ENCODE results near the gene PTX3.

PTX3 gene

DNA sequence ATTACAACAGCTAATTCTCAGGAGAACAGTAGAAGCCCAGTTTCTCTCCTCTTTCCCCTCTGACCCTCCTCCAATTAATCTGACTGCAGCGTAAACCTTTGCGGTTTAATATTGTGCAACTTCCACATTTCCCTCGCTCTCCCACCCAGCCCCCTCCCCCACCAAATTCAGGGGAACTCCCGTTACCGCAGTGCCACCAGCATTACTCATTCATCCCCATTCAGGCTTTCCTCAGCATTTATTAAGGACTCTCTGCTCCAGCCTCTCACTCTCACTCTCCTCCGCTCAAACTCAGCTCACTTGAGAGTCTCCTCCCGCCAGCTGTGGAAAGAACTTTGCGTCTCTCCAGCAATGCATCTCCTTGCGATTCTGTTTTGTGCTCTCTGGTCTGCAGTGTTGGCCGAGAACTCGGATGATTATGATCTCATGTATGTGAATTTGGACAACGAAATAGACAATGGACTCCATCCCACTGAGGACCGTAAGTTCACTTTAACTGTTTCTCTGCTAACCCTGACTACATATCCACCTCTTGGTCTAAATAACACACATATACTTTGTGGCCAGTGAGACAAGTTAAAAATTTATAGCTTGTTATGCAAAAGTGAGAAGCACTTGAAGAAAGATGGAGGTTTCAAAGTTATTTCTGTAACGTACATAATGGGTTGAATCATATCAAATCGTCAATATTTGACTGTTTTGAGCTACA lies at the start of gene PTX3:
Gene PTX3 (plus strand): TSS at position 268 of the 709 bp plus-strand sequence. CDS start 84 bp downstream, at position 352.
- DNase-seq = peak; percentile 77

- no peak for DNase-seq
Measured at GRCh38 chr3:157387708-157388435, 48.8 kb upstream of the PTX3 start.

- DNase-seq = no peak
Measured at GRCh38 chr3:157388976-157389375, 47.7 kb upstream of the PTX3 start.

DNA sequence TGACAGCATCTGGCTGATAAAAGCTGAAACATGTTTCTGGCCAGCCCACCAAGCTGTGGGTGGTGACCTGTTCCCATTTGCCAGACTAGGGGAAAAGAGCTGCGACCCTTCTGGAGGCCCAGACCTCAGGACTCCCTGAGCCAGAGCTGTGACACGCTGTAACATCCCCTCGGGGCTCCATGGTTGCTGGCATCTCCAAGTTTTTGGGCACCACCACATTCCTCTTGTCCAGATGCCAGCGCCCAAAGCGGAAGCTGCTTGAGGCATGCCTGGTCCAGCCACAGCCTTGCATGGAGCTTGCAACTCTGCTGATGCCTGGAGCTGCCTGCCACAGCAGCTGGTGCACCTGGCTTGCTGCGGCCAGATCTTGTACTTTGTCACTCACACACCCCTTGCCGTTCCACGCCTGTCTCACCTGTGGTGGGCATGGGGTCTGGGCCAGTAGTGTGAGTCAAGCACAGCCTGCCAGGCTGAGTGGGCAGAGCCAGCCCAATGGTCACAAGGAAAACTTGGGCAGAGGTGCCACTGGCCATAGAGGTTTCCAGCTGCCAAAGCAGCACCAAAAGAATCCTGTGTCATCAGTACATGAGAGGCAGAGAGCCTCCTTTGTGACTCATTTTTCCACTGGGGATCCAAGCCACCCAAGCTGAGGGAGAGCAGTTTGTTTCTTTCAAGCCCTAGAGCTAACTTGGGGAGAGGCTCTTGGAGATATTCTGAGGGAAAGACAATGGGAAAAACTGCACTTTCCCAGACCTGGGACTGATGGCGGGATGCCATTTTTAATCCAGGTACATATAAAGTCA lies 45.7 kb upstream of the PTX3 start:
- no peak for DNase-seq

DNA sequence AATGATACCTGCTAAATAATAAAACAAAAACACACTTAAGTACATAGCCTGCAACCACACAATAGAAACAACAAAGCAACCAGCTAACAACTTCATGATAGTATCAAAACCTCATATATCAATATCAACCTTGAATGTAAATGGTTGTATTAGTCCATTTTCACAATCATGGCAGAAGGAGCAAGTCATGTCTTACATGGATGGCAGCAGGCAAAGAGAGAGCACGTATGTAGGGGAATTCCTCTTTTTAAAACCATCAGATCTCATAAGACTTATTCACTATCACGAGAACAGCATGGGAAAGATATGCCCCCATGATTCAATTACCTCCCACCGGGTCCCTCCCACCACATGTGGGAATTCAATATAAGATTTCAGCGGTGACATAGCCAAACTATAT lies 44.5 kb upstream of the PTX3 start:
- DNase-seq = no peak

DNA sequence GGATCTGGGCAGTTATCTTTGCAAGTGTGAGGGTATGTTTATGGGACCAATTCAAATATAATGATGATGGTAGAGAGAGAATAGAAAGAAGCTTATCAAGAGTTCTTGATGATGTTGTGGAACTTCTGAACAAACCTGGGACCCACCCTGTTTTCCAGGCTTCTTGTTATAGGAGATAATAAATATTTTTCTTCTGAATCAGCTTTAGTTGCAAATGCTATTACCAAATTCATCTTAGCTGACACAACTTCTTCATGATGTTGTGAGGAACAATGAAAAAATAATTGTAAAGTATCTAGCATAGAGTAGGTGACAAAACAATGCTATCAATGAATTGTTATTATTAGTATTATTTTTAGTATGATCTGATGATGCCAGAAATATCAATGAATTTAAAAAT lies 43.5 kb upstream of the PTX3 start:
- DNase-seq = no peak

- DNase-seq = no peak
Measured at GRCh38 chr3:157394411-157394810, 42.2 kb upstream of the PTX3 start.

DNA sequence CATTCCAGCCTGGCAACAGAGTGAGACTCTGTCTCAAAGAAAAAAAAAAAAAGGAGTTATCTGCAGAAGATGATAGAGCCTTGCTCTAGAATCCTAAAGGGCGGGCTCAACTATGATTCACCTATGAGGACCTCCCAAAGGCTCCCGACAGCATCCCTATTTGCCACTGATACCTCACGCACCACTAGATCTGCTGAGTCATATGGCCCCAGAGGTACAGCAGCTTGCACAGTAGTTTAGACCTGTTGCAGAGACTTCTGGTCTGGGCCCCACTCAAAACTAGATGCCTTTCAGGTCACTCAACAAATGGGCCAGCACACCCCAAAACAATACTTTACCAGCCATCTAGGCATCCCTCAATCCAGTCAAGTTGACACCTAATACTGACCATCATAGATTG lies 38.1 kb upstream of the PTX3 start:
- no peak for DNase-seq

GRCh38 chr3:157404381-157404780 lies 32.3 kb upstream of the PTX3 start:
- no peak for DNase-seq

- DNase-seq = no peak
Measured at GRCh38 chr3:157405457-157405856, 31.2 kb upstream of the PTX3 start.

GRCh38 chr3:157406394-157406793 lies 30.3 kb upstream of the PTX3 start:
- no peak for DNase-seq

DNA sequence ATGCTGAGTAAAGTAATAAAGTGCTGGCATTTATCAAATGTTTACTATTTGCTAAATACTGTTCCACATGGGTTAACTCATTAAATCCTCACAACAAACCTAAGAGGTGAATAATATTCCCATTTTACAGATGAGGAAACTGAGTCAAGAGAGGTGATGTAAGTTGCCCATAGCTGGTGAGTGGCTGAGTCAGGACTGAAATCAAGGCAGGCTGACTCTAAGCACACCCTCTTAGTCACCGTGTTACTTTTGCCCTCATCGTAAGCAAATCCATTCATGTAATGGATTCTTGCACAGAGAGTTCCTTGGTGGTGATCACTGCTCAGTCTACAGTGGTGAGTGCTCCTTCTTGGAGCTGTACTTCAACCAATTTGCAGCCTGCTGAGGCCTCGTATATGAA lies 28.9 kb upstream of the PTX3 start:
- no peak for DNase-seq

GRCh38 chr3:157408499-157409149 lies 28.0 kb upstream of the PTX3 start:
- DNase-seq = no peak

DNA sequence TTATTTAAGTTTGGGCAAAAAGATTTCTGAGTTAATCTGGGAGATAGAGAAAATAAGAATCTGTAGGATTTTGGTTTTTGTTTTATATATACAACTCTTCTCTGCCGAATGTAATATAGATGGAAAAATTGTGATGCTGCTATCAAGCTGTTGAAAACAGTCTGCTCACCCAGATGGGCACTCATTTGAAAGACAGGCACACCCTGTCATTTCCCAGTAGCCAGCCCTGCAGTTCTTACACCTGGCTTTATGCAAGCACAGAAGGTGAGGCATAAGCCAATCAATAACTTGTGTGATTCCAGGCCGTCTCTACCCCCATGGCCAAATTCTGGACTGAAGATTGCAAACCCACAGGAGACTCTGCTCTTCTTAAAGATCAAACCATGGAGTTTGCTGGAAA lies 27.1 kb upstream of the PTX3 start:
- DNase-seq = no peak

DNA sequence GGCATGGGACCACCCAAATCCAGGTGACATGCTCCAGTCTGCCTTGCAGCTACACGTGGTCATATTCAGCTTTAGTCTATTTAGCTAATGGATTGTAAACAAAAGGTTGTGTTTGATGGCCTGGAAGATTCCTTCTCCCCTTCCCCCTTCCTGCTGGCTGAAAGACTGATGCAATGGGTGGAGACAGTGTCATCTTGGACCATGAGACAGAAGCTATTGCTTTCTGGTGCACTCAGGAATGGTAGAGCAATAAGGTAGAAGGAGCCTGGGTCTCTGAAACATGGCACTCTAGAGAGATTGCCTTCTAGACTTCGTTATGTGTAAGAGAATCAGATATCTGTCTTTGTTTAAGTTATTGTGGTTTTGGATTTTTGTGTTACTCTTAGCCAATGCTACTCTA lies 25.7 kb upstream of the PTX3 start:
- DNase-seq = no peak

DNA sequence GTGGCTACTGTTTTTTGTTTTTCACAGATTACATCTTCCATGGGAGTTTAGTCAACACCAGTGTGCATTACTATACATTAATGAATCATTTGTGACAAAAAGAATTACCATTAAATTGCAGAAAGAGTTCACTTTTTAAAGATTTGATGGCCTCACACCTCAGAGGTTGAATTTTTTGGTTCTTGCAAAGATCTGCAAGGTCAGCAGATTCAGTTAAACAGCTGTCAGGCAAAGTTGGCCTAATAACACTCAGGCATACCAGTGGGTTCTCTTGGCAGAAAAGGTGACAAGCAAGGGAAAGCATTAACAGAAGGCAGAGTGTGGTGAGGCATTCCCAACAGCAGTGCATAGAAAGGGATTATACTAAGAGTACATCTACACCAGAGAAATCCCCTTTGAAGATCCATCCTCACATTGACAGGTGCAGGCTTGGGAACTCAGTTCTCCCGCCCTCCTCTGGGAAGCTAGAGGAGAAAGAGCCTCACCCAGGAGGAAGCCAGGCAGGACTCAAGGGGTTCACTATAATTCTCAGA lies 24.3 kb upstream of the PTX3 start:
- DNase-seq = no peak

DNA sequence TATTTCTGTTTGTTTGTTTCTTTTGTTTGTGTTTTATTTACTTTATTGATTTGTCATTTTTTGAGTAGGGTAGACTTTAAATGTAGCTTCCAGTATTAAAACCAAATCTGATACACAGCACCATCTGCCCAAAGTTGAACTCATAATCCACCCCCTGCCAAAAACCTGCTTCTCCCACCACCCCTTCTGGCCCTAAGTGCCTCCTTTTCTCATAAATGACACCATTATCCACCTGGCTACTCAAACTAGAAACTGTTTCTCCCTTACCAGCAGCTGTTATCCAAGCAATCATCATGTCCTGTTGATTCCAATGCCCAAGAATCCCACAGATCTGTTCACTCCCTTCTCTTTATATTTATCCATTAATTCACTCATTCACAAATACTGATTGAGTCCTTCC lies 21.8 kb upstream of the PTX3 start:
- DNase-seq = no peak

DNA sequence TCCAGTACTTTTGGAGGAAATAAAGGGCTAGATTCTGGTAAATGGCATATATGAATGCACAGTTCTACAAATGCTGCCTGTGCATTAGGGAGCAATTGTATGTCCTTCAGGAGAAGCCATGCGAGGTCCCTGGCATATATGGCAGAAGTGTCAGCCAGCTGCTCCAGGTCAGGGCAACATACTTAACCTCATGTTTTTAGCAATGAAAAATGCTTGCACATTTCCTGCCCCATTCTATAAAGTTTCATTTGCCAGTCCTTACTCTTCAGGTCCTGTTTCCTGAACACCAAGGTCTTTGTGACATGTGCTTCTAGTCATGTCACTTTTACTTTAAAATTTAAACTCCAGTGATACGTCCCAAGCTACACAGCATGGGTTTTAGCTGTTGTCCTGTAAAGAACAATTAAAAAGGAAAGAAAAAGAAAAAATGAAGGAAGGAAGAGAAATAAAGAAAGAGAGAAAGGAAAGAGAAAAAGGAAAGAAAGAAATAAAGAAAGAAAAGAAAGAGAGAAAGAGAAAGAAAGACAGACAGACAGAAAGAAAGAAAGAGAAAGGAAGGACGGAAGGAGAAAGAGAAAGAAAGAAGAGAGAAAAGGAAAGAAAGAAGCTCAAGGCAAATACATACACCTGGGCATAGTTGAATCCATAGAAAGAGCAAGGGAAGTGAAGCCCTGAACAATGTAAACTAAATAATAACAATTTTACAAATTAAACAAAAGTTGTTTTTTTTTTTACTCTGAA lies 20.1 kb upstream of the PTX3 start:
- no peak for DNase-seq

DNA sequence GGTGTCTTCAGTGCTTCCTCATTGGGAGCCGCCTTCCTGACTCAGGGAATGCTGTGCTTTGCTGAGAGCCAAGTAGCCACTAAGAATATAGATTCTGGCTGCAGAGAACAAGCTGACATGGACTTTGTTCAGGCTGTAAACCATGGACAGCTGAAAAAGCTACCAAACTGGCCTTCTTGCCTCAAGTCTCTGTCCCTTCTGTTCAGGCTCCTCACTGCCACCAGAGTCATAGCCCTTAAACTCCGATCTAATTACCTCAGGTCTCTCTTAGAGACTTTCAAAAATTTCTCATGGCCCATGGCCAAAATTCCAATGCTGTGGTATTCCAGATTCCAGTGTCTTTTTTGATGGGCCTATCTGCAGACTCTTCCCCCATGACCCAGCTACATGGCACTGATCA lies 19.4 kb upstream of the PTX3 start:
- DNase-seq = no peak

- DNase-seq = no peak
Measured at GRCh38 chr3:157418104-157418503, 18.5 kb upstream of the PTX3 start.

DNA sequence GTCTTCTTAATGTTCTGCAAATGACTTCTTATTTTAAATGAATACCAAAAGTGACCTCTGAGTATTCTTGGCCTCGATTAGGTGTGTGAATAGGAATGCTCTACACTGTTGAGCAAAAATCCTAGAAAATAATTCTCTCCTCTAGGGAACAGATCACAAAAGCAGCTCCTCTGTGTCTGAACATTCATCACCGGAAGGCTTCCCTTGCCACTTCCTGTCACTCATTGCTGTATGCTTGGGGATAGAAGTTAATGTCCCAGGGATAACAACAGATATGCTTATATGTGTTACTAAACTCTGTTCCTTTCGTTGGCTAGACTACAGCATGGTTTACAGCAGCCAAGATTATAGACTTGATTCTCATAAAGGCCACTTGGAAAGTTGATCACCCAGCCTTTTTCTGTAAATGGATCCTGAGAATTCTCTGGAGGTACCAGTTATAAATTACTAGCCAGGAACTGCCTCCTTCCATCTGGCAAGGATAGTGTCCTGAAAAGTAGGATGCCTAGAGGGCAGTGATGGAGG lies 16.0 kb upstream of the PTX3 start:
- DNase-seq = no peak

- no peak for DNase-seq
Measured at GRCh38 chr3:157423337-157423736, 13.3 kb upstream of the PTX3 start.
